Posterior vena cava (tissue), 2 donors: ENCODE measurements around the gene PIP4K2C. TPM values are rescaled to one million over a fixed set of nuclear protein-coding genes. Genes with fewer than 3 reads are reported as not detected.
"Not testable (repeated sequence)": the region's sequence is repeated elsewhere in the genome, so short reads cannot be mapped to it uniquely, and the experiment has no call there.

Source experiments
- DNase-seq: peaks from one replicate; pipeline ENCODE4 v3.0.0-alpha.2; 2020; ENCODE audit warnings: low spot score
- intact Hi-C, 2 donors: fragments of 100-400 bp; cut with DNase I; formaldehyde crosslinking; loops; one replicate each; pipeline versions ENCODE4 v1.14.1 to v1.14.2; 2022 to 2023
- total RNA-seq, 2 donors: library from RNA; stranded (reverse); fragmentation: NEBNext Ultra II Directional; extraction: Animal tissue kit (Norgen Biotek cat#: 25700); gene quantifications; one replicate each; pipeline ENCODE4 v1.2.1, GENCODE V29; 2021
- donor health status: DM: yes; HTN: yes; CAD: no.
- donor health status: DM: yes; HTN: yes; CAD: no.

The PIP4K2C gene
- total RNA-seq, 2 donors from 2014 or later, result 26.0 to 27.4 TPM

DNA sequence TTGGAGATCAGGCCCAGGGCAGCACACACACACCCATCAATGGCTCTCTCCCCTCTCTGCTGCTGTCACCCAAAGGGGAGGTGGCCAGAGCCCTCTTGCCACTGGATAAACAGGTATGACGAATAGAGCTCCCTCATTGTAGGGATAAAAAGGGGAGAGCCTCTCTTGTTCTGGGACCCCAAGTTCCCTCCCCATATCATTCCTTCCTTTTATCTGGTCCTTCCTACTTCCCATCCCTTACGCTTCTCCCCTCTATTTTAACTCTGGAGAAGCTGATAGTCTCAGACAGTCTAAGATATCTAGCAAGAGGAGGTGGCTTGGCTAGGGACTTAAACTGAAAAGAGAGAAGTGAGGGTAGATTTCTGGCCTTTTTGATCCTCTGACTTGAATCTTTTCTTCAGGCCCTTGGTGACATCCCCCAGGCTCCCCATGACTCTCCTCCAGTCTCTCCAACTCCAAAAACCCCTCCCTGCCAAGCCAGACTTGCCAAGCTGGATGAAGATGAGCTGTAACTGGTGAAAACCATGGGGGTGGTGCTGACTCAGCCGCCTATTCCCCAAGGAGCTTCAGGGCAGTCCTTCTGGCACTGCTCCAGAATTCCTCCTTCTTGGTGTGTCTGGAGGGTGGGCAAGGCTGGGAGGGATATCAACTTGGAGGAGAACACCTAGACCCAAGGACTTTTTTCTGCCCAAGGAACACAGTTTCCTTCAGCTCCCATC, 25.6 kb downstream of the PIP4K2C start:
- intact Hi-C loops, result no loop called here
- no peak for DNase-seq

DNA sequence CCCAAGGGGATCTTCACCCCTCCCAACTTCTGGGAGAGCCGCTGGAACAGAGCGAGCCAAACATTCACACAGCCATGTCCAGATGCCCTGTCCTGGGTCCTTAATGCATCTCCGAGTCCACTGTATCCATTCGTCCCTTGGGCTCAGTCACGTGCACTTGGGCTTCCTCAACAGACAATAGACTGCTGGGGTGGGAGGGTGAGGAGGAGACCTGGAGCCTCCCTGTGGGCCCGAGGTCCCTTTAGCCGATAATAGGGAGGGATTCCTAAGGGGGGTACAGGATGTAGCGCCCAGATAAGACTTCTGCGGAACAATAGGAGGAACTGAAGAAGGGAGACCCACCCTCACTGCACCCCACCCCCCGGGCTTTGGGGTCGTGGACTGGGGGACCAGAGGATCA, 26.9 kb downstream of the PIP4K2C start:
- intact Hi-C loops, result no loop called here
- DNase-seq, result no peak

DNA sequence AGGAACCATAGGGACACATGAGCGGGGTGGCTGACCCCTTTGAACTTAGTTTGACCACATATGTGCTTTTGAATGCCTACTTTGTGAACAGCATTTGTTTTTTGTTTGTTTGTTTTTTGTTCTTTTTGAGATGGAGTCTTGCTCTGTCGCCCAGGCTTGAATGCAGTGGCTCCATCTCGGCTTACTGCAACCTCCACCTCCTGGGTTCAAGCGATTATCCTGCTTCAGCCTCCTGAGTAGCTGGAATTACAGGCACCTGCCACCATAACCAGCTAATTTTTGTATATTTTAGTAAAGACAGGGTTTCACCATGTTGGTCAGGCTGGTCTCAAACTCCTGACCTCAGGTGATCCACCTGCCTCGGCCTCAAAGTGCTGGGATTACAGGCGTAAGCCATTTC, 27.4 kb downstream of the PIP4K2C start:
- intact Hi-C loops, DNase-seq: not testable (repeated sequence)

- intact Hi-C loops, result no loop called here
- no peak for DNase-seq
Measured at GRCh38 chr12:57618966-57619433, 28.0 kb downstream of the PIP4K2C start.

GRCh38 chr12:57619434-57620244, 28.6 kb downstream of the PIP4K2C start:
- intact Hi-C loops, result loop anchor here (2.0 to 5.0 kb wide), 2 partner anchors 35 to 37 kb away; no protein-coding TSS in a partner anchor
- DNase-seq, result no peak

DNA sequence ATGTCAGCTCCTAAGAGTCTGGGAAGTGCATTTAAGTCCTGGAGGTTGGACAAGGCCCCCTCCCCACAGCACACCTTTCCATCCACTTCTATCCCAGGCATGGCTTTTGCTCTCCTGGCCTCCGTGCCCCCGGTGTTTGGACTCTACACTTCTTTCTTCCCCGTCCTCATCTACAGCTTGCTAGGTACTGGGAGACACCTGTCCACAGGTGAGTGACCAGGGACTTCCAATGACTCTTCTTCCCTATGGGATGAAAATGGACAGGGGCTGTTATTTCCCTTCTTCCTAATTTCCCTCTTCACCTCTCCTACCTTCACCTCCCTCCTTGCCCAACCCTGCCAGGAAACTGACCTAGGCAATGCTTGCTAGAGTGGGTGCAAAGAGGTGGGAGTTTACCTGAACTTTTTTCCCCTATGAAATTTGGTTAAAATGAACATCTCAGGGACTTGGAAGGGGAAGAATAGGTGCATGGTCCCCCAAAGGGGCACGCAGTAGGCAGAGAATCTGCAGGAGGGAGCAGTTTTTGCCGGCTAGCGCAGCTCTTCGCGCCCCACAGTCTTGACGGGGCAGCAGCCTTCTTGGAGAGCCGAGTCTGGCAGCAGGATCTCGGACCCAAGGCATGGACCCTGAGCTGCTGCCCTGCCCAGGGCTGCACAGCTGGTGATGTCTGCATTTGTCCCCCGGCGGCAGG, 29.4 kb downstream of the PIP4K2C start:
- DNase-seq, result no peak
- intact Hi-C loops, result loop anchor here (2.0 to 5.0 kb wide), 2 partner anchors 36 to 38 kb away; no protein-coding TSS in a partner anchor

DNA sequence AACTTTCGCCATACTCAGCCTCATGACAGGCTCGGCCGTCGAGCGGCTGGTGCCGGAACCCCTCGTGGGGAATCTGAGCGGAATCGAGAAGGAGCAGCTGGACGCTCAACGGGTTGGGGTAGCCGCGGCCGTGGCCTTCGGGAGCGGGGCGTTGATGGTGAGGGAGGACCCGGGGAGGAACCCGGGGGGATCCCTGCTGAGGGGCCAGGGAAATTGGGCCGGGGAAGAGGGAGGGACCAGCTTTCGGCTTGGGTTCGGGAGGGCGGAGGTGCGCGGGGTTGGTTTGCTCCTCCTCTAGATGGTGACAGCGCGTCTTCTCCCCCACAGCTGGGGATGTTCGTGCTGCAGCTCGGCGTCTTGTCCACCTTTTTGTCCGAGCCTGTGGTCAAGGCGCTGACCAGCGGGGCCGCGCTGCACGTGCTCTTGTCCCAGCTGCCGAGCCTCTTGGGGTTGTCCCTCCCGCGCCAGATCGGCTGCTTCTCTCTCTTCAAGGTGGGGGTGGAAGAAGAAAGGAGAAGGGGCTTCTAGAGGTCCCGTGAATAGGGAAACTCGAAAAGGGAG, 30.0 kb downstream of the PIP4K2C start:
- no peak for DNase-seq
- intact Hi-C loops, result loop anchor here (2.0 to 5.0 kb wide), 2 partner anchors 36 to 39 kb away; no protein-coding TSS in a partner anchor

GRCh38 chr12:57621497-57622292, 30.7 kb downstream of the PIP4K2C start:
- DNase-seq, result no peak
- intact Hi-C loops, result loop anchor here (2.0 to 5.0 kb wide), 2 partner anchors 37 to 39 kb away; no protein-coding TSS in a partner anchor

- no peak for DNase-seq
- intact Hi-C loops, result loop anchor here in 1 of 2 donors (5.0 kb wide), 1 partner anchor 40 kb away; no protein-coding TSS in a partner anchor
Measured at GRCh38 chr12:57622293-57623245, 31.6 kb downstream of the PIP4K2C start.

DNA sequence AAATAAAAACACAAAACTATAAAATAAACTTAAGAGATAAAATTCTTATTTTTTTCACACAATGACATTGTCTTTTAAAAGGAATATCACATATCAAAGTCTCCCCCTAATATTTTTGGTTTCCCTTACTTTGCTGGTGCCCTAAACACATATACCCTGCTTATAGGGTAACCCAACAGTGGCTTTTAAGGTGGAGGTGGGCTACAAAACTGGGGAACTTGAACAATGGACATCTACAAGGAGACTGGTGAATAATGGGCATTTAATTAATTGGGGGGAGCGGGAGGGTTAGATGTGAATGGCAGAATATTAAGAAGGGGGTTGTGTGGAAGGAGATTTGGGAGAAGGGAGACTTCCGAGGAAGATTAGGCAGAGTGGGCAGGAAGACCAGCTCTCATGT, 32.4 kb downstream of the PIP4K2C start:
- intact Hi-C loops, result loop anchor here in 1 of 2 donors (5.0 kb wide), 1 partner anchor 41 kb away; no protein-coding TSS in a partner anchor
- no peak for DNase-seq

GRCh38 chr12:57623811-57624390, 32.9 kb downstream of the PIP4K2C start:
- DNase-seq, result no peak
- intact Hi-C loops, result loop anchor here in 1 of 2 donors (5.0 kb wide), 1 partner anchor 42 kb away; no protein-coding TSS in a partner anchor

DNA sequence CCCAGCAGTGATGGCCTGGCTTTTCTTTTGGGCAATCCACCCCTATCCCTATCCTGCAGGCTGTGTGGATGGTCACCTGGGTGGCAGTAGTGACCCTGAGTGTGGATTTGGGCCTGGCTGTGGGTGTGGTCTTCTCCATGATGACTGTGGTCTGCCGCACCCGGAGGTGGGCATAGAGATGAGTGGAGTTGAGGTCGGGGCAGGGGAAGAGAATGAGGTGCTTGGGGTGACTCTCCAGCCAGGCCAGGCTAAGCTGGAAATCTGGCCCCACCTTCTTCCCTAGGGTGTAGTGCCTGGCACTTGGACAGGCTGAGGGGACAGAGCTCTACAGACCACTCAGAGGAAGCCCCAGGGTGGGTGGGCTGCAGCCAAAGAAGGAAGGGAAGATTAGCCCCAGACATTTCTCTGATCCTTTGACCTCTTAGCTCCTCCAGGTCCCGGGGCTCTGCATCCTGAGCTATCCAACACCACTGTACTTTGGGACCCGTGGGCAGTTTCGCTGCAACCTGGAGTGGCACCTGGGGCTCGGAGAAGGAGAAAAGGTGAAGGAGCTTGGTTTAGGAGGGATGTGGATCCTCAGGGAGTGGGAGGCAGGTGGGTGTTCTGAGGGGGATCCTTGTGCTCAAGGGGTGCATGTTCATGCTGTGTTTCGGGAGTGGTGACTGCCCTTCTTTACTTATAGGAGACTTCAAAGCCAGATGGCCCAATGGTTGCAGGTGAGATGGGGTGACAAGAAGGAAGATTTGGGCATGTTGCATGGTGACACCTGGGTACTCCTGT, 33.6 kb downstream of the PIP4K2C start:
- intact Hi-C loops, result loop anchor here in 1 of 2 donors (5.0 kb wide), 1 partner anchor 42 kb away; no protein-coding TSS in a partner anchor

DNA sequence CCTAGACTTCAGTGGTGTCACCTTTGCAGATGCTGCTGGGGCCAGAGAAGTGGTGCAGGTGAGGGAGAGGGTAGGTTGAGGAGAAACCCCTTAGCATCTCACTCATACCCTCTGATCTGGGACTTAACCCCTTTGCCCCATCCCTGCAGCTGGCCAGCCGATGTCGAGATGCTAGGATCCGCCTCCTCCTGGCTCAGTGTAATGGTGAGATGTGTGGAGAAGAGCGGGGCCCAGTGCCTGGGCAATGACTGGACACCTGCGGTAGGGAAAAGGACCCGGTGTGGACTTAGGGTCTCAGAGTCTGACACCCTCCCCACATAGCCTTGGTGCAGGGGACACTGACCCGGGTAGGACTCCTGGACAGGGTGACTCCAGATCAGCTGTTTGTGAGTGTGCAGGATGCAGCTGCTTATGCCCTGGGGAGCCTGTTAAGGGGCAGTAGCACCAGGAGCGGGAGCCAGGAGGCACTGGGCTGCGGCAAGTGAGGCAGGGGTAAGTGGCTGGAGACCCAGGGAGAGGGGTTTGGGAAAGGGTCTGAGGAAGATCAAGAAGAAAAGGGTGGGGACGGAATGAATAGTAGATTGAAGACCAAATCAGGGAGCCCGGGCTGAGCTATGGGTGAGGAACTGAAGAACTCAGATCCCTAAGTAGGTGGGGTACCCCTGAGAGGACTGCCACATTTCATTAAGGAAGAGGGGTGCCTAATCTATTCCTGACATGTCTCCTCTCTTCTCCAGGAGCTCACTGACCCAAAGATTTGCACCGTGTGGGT, 34.5 kb downstream of the PIP4K2C start:
- intact Hi-C loops, result no loop called here

More for the DNA sequence above, 33.6 kb downstream of the PIP4K2C start:
- no peak for DNase-seq

DNA sequence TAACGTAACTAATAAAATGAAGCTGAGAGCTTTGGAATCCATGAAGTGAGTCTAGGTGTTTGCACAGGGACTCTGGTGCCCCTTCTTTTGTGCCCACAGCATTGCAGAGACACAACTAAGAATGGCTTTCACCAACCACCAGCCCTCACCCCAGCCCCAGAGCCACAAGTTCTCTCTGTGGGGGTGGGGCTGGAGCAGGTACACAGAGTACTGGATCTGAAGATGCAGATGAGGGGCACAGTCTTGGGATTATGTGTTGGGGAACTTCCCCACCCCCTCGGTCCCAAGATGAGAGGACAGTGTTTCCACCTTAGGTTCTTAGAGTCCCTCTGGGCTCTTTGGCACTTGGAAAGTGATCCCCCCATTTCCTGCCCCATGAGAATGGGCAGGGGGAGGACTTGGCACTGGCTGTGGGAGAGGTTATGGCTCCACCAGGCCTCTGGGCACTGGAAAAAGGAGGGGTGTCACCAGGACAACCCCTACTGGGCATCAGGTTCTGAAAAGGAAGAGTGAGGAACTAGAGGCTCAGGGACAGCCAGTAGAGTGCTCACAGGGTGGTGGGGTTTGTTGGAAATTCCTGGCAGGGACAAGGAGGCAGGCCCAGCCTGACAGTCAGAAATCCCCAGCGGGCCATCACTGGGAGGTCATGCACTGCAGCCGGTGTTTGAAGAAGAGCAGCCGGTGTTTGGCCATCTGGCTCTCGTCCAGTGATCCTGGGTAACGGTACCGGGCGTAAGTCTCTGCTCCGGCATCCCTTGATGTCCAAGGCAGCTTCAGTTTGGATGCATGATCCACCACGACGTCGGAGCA, 35.3 kb downstream of the PIP4K2C start:
- intact Hi-C loops, result no loop called here
- DNase-seq, result no peak

More for the DNA sequence above, 34.5 kb downstream of the PIP4K2C start:
- DNase-seq, result no peak
